Measurements from ENCODE around the gene KCNJ1.

KCNJ1 gene

DNA sequence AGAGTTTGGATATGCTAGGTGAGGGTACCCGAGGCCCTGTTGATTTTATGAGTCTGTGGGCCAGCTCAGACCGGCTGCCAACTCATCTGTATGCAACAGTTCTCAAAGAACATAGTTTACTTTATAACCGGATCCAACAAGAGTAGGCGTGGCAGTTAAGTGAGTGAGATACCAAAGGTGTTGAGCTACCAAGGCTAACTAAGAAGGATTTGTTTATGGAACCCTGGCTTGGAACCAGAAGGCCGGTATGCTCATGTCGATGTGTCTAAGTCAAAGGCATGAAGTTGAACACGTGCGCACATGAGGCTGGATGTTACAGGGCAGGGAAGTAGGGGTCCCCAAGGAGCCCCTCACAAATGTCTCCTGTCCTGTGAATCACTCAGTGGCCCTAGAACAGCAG, at the start of gene KCNJ1:
TSS of gene KCNJ1 (minus strand) at position 20 of the 400 bp plus-strand sequence. CDS start 27,053 bp downstream, outside the sequence.
- H3K4me3 ChIP-seq (ENCODE audit: low read depth in 1 of 2, low read length in 2 of 2) = no peak within 1 kb of the TSS
- no peaks in the 10 kb centered on the region for H3K36me3 ChIP-seq (ENCODE audit: control insufficient read depth in 1 of 2, insufficient read depth in 2 of 2, low read length in 2 of 2)
- H3K9ac ChIP-seq (ENCODE audit: low read depth in 1 of 2, low read length in 2 of 2) = no peak within 1 kb of the TSS
- H3K4me1 ChIP-seq (ENCODE audit: control insufficient read depth in 1 of 2, insufficient read depth in 2 of 2, low read length in 2 of 2) = no peaks in the 10 kb centered on the region
- H3K27me3 ChIP-seq (ENCODE audit: control insufficient read depth in 1 of 2, insufficient read depth in 2 of 2, low read length in 2 of 2) = no peaks in the 10 kb centered on the region
- no peaks in the 10 kb centered on the region for H3K9me3 ChIP-seq (ENCODE audit: control insufficient read depth in 1 of 2, low read length in 2 of 2)
- H3K27ac ChIP-seq (ENCODE audit: low read depth, low read length) = no peak within 1 kb of the TSS

DNA sequence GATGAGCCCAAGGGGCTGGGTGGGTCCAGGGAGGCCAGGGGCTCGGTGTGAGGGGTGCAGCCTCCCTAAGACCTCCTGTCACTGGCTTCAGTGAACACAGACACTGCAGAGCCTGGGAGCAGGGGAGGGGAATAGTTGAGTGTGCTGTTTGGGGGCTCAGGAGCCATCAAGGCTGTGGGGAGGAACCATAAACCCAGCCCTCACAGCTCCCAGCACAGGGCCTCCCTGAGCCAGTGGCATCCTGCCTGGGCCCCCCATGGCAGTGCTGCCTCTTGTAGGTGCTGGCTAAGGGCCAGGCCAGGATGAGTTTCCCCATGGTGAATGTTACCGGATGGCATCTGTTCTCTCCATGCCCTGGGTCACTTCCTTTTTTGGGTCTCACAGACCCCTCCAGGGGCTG, 49.6 kb upstream of the KCNJ1 start:
- Histone ChIP-seq H3K27me3 (ENCODE audit: control insufficient read depth in 1 of 2, insufficient read depth in 2 of 2, low read length in 2 of 2) (peaks cover 0 to 5% of the 10 kb centered on the region in 2 donors), H3K4me3 (ENCODE audit: low read depth in 1 of 2, low read length in 2 of 2) (no peak overlapping the region), H3K27ac (ENCODE audit: low read depth, low read length) (no peak overlapping the region), H3K9ac (ENCODE audit: low read depth in 1 of 2, low read length in 2 of 2) (no peak overlapping the region), H3K36me3 (ENCODE audit: control insufficient read depth in 1 of 2, insufficient read depth in 2 of 2, low read length in 2 of 2) (no peaks in the 10 kb centered on the region), H3K9me3 (ENCODE audit: control insufficient read depth in 1 of 2, low read length in 2 of 2) (no peaks in the 10 kb centered on the region), H3K4me1 (ENCODE audit: control insufficient read depth in 1 of 2, insufficient read depth in 2 of 2, low read length in 2 of 2) (no peaks in the 10 kb centered on the region)

DNA sequence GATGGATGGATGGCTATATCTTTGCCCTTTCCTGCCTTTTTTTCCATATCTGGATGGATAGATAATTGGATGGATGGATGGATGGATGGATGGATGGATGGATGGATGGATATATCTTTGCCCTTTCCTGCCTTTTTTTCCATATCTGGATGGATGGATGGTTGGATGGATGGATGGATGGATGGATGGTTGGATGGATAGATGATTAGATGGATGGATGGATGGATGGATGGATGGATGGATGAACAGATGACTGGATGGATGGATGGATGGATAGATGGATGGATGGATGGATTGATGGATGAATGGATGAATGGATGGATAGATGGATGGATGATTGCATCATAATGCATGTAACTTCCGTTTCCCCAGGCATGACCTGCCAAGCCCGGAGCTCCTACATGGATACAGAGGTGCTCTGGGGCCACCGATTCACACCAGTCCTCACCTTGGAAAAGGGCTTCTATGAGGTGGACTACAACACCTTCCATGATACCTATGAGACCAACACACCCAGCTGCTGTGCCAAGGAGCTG, 49.0 kb upstream of the KCNJ1 start:
- Histone ChIP-seq H3K4me3 (ENCODE audit: low read depth in 1 of 2, low read length in 2 of 2) (no peak overlapping the region), H3K9ac (ENCODE audit: low read depth in 1 of 2, low read length in 2 of 2) (no peak overlapping the region), H3K4me1 (ENCODE audit: control insufficient read depth in 1 of 2, insufficient read depth in 2 of 2, low read length in 2 of 2) (no peaks in the 10 kb centered on the region), H3K9me3 (ENCODE audit: control insufficient read depth in 1 of 2, low read length in 2 of 2) (no peaks in the 10 kb centered on the region), H3K27ac (ENCODE audit: low read depth, low read length) (no peak overlapping the region), H3K36me3 (ENCODE audit: control insufficient read depth in 1 of 2, insufficient read depth in 2 of 2, low read length in 2 of 2) (no peaks in the 10 kb centered on the region), H3K27me3 (ENCODE audit: control insufficient read depth in 1 of 2, insufficient read depth in 2 of 2, low read length in 2 of 2) (peaks cover 0 to 3% of the 10 kb centered on the region in 2 donors)

DNA sequence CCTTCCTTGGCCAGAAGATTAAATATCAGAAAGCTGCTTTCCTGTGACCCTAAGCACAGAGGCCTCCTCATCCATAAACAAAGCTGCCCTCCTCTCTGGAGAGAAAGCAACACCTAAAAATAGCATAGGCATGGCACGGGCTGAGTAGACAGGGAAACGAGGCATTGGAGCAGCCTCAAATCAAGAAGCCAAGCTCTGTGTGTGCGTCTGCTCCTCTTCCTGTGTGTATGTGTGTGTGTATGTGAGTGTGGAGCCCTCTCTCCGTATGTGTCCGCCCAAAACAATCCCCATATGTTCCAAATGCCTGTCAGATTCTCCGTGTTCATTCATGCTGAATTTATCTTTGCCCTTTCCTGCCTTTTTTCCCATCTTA, 48.0 kb upstream of the KCNJ1 start:
- Histone ChIP-seq H3K36me3 (ENCODE audit: control insufficient read depth in 1 of 2, insufficient read depth in 2 of 2, low read length in 2 of 2) (no peaks in the 10 kb centered on the region), H3K4me3 (ENCODE audit: low read depth in 1 of 2, low read length in 2 of 2) (no peak overlapping the region), H3K27ac (ENCODE audit: low read depth, low read length) (no peak overlapping the region), H3K27me3 (ENCODE audit: control insufficient read depth in 1 of 2, insufficient read depth in 2 of 2, low read length in 2 of 2) (peaks cover 0 to 3% of the 10 kb centered on the region in 2 donors), H3K4me1 (ENCODE audit: control insufficient read depth in 1 of 2, insufficient read depth in 2 of 2, low read length in 2 of 2) (no peaks in the 10 kb centered on the region), H3K9me3 (ENCODE audit: control insufficient read depth in 1 of 2, low read length in 2 of 2) (no peaks in the 10 kb centered on the region), H3K9ac (ENCODE audit: low read depth in 1 of 2, low read length in 2 of 2) (no peak overlapping the region)

GRCh38 chr11:128914216-128915148, 47.4 kb upstream of the KCNJ1 start:
- Histone ChIP-seq H3K9me3 (ENCODE audit: control insufficient read depth in 1 of 2, low read length in 2 of 2) (no peaks in the 10 kb centered on the region), H3K4me3 (ENCODE audit: low read depth in 1 of 2, low read length in 2 of 2) (no peak overlapping the region), H3K9ac (ENCODE audit: low read depth in 1 of 2, low read length in 2 of 2) (no peak overlapping the region), H3K4me1 (ENCODE audit: control insufficient read depth in 1 of 2, insufficient read depth in 2 of 2, low read length in 2 of 2) (no peaks in the 10 kb centered on the region), H3K36me3 (ENCODE audit: control insufficient read depth in 1 of 2, insufficient read depth in 2 of 2, low read length in 2 of 2) (no peaks in the 10 kb centered on the region), H3K27ac (ENCODE audit: low read depth, low read length) (no peak overlapping the region), H3K27me3 (ENCODE audit: control insufficient read depth in 1 of 2, insufficient read depth in 2 of 2, low read length in 2 of 2) (peaks cover 0 to 3% of the 10 kb centered on the region in 2 donors)

GRCh38 chr11:128913806-128914205, 46.7 kb upstream of the KCNJ1 start:
- H3K27me3 ChIP-seq (ENCODE audit: control insufficient read depth in 1 of 2, insufficient read depth in 2 of 2, low read length in 2 of 2) = peaks cover 3% of the 10 kb centered on the region in 2 donors
- H3K4me1 ChIP-seq (ENCODE audit: control insufficient read depth in 1 of 2, insufficient read depth in 2 of 2, low read length in 2 of 2) = peaks cover 3% of the 10 kb centered on the region in 2 donors
- no peak overlapping the region for H3K4me3 ChIP-seq (ENCODE audit: low read depth in 1 of 2, low read length in 2 of 2)
- H3K36me3 ChIP-seq (ENCODE audit: control insufficient read depth in 1 of 2, insufficient read depth in 2 of 2, low read length in 2 of 2) = no peaks in the 10 kb centered on the region
- H3K9me3 ChIP-seq (ENCODE audit: control insufficient read depth in 1 of 2, low read length in 2 of 2) = no peaks in the 10 kb centered on the region
- H3K9ac ChIP-seq (ENCODE audit: low read depth in 1 of 2, low read length in 2 of 2) = no peak overlapping the region
- no peak overlapping the region for H3K27ac ChIP-seq (ENCODE audit: low read depth, low read length)

- H3K27me3 ChIP-seq (ENCODE audit: control insufficient read depth in 1 of 2, insufficient read depth in 2 of 2, low read length in 2 of 2) = peaks cover 3 to 4% of the 10 kb centered on the region in 2 donors
- H3K9me3 ChIP-seq (ENCODE audit: control insufficient read depth in 1 of 2, low read length in 2 of 2) = no peaks in the 10 kb centered on the region
- peaks cover 10 to 13% of the 10 kb centered on the region in 2 donors for H3K4me1 ChIP-seq (ENCODE audit: control insufficient read depth in 1 of 2, insufficient read depth in 2 of 2, low read length in 2 of 2)
- no peak overlapping the region for H3K9ac ChIP-seq (ENCODE audit: low read depth in 1 of 2, low read length in 2 of 2)
- H3K27ac ChIP-seq (ENCODE audit: low read depth, low read length) = no peak overlapping the region
- H3K36me3 ChIP-seq (ENCODE audit: control insufficient read depth in 1 of 2, insufficient read depth in 2 of 2, low read length in 2 of 2) = no peaks in the 10 kb centered on the region
- no peak overlapping the region for H3K4me3 ChIP-seq (ENCODE audit: low read depth in 1 of 2, low read length in 2 of 2)
Observed at GRCh38 chr11:128911701-128912100, 44.6 kb upstream of the KCNJ1 start.

DNA sequence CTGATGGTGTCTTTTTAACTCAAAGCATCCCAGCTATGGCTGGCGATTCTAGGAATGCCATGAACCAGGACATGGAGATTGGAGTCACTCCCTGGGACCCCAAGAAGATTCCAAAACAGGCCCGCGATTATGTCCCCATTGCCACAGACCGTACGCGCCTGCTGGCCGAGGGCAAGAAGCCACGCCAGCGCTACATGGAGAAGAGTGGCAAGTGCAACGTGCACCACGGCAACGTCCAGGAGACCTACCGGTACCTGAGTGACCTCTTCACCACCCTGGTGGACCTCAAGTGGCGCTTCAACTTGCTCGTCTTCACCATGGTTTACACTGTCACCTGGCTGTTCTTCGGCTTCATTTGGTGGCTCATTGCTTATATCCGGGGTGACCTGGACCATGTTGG, 44.1 kb upstream of the KCNJ1 start:
- H3K9me3 ChIP-seq (ENCODE audit: control insufficient read depth in 1 of 2, low read length in 2 of 2) = no peaks in the 10 kb centered on the region
- H3K36me3 ChIP-seq (ENCODE audit: control insufficient read depth in 1 of 2, insufficient read depth in 2 of 2, low read length in 2 of 2) = no peaks in the 10 kb centered on the region
- peaks cover 14% of the 10 kb centered on the region in 2 donors for H3K4me1 ChIP-seq (ENCODE audit: control insufficient read depth in 1 of 2, insufficient read depth in 2 of 2, low read length in 2 of 2)
- no peak overlapping the region for H3K4me3 ChIP-seq (ENCODE audit: low read depth in 1 of 2, low read length in 2 of 2)
- no peak overlapping the region for H3K9ac ChIP-seq (ENCODE audit: low read depth in 1 of 2, low read length in 2 of 2)
- no peak overlapping the region for H3K27ac ChIP-seq (ENCODE audit: low read depth, low read length)
- peaks cover 3 to 4% of the 10 kb centered on the region in 2 donors for H3K27me3 ChIP-seq (ENCODE audit: control insufficient read depth in 1 of 2, insufficient read depth in 2 of 2, low read length in 2 of 2)

DNA sequence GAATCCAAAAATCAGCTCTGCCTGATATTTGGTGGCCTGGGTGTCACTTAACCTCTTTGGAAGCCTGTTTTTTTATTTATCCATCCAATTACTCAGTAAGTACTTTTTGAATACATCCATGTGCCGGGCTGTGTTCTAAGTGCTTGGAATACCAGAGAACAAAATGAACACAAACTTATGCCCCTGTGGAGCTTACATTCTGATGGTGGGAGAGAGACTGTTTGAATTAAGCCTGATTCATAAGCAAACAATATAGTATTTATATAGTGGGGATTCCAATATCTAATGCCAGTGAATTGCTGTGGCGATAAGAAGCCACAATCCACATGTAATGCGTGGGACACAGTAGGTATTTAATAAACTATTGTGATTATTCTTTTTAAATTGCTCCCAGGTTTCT, 43.5 kb upstream of the KCNJ1 start:
- peaks cover 3 to 4% of the 10 kb centered on the region in 2 donors for H3K27me3 ChIP-seq (ENCODE audit: control insufficient read depth in 1 of 2, insufficient read depth in 2 of 2, low read length in 2 of 2)

DNA sequence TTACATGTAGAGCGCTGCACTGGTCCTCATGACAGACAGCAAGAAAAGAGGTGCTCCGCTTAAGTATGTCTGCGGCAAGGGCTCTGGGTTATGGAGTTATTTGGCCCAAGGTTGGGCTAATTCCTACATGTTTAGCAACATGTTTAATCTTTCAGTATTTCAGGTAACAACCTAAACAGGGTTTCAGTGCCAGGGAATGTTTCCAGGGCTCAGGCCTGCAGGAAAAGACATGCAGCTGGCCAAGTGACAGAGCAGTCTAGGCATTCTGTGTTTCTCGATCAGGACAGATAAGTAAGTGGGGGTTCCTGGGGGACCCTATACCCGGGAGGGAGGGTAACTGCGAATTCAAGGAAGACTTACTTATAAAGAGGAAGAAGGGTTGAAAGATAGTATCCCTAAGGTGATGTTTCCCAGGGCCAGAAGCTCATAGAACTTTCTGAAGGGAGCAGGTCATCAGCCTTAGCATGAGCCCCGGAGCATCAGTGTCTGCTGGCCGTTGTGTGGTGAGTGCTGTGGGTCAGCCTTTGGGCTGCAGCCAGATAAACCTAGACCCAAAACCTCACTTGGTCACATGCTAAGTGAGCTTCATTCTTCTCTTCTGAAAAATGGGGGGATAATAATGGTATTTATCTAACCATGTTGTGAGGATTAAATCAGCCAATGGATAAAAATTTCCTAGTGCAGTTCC, 42.5 kb upstream of the KCNJ1 start:
- Histone ChIP-seq H3K4me3 (ENCODE audit: low read depth in 1 of 2, low read length in 2 of 2) (no peak overlapping the region), H3K9me3 (ENCODE audit: control insufficient read depth in 1 of 2, low read length in 2 of 2) (no peaks in the 10 kb centered on the region), H3K27ac (ENCODE audit: low read depth, low read length) (no peak overlapping the region), H3K36me3 (ENCODE audit: control insufficient read depth in 1 of 2, insufficient read depth in 2 of 2, low read length in 2 of 2) (no peaks in the 10 kb centered on the region), H3K27me3 (ENCODE audit: control insufficient read depth in 1 of 2, insufficient read depth in 2 of 2, low read length in 2 of 2) (peaks cover 3 to 5% of the 10 kb centered on the region in 2 donors), H3K9ac (ENCODE audit: low read depth in 1 of 2, low read length in 2 of 2) (no peak overlapping the region), H3K4me1 (ENCODE audit: control insufficient read depth in 1 of 2, insufficient read depth in 2 of 2, low read length in 2 of 2) (peaks cover 18% of the 10 kb centered on the region in 2 donors)

More for the DNA sequence above, 43.5 kb upstream of the KCNJ1 start:
- no peak overlapping the region for H3K4me3 ChIP-seq (ENCODE audit: low read depth in 1 of 2, low read length in 2 of 2)
- H3K36me3 ChIP-seq (ENCODE audit: control insufficient read depth in 1 of 2, insufficient read depth in 2 of 2, low read length in 2 of 2) = no peaks in the 10 kb centered on the region
- H3K27ac ChIP-seq (ENCODE audit: low read depth, low read length) = no peak overlapping the region
- H3K9me3 ChIP-seq (ENCODE audit: control insufficient read depth in 1 of 2, low read length in 2 of 2) = no peaks in the 10 kb centered on the region
- no peak overlapping the region for H3K9ac ChIP-seq (ENCODE audit: low read depth in 1 of 2, low read length in 2 of 2)
- H3K4me1 ChIP-seq (ENCODE audit: control insufficient read depth in 1 of 2, insufficient read depth in 2 of 2, low read length in 2 of 2) = peaks cover 18% of the 10 kb centered on the region in 2 donors
